Stomach (tissue), 9 donors: ENCODE measurements around the gene IGSF11. TPM values are rescaled to one million over a fixed set of nuclear protein-coding genes. Genes with fewer than 3 reads are reported as not detected.

Source experiments
- DNase-seq, 2 donors: peaks; one replicate each; pipeline versions ENCODE4 v3.0.0 to v3.0.0-alpha.2; 2013 to 2019
- H3K27ac ChIP-seq, 5 donors: fragments of 200-600 bp in 4 of 5; sonication (generic) in 4 of 5; one replicate each; pipeline ENCODE4 v1.5.1; 2013 to 2019; ENCODE audit warnings: mild to moderate bottlenecking in 1 of 5, moderate library complexity in 1 of 5
- H3K27me3 ChIP-seq, 3 donors: fragments of 200-600 bp; sonication (generic); one replicate each; pipeline ENCODE4 v1.5.1; 2017 to 2019; ENCODE audit warnings: mixed run types in 1 of 3
- H3K36me3 ChIP-seq, 4 donors: fragments of 200-600 bp; sonication (generic); 1 replicate in 3 of 4; 2 replicates in 1 of 4; pipeline ENCODE4 v1.5.1; 2016 to 2019
- H3K4me1 ChIP-seq, 4 donors: fragments of 200-600 bp; sonication (generic); one replicate each; pipeline ENCODE4 v1.5.1; 2016 to 2019
- H3K4me3 ChIP-seq, 4 donors: fragments of 200-600 bp; sonication (generic) in 3 of 4; one replicate each; pipeline ENCODE4 v1.5.1; 2016 to 2019; ENCODE audit warnings: mild to moderate bottlenecking in 1 of 4
- H3K9me3 ChIP-seq, 4 donors: fragments of 200-600 bp; sonication (generic); one replicate each; pipeline ENCODE4 v1.5.1; 2016 to 2019
- EP300 ChIP-seq: sonication (generic); formaldehyde crosslinking; IDR thresholded peaks from one replicate; pipeline ENCODE4 v1.6.1; 2017; ENCODE audit warnings: antibody characterized with exemption
- POLR2A ChIP-seq, 4 donors: fragments of 450-650 bp; IDR thresholded peaks; one replicate each; pipeline ENCODE4 v1.6.1; 2016; ENCODE audit warnings: antibody characterized with exemption in 4 of 4, control low read depth in 2 of 4, mild to moderate bottlenecking in 1 of 4, moderate library complexity in 1 of 4
- POLR2AphosphoS5 ChIP-seq, 3 donors: sonication (generic); formaldehyde crosslinking; IDR thresholded peaks; one replicate each; pipeline ENCODE4 v1.6.1; 2016; ENCODE audit warnings: antibody characterized with exemption in 3 of 3
- WGBS, 5 donors: extraction: QIAGEN DNeasy Blood & Tissue Kit in 3 of 5; methylation state at CpG; one replicate each; pipeline versions ENCODE4 v1.1.5 to v1.1.7; 2013 to 2018; 5-methylcytosine and 5-hydroxymethylcytosine counted together
- intact Hi-C: fragments of 100-400 bp; cut with DNase I; formaldehyde crosslinking; loops from one replicate; pipeline ENCODE4 v1.15.1; 2023; ENCODE audit warnings: low total_unique reads
- polyA plus RNA-seq, 3 donors: library from polyadenylated mRNA; stranded (reverse); fragments of 200-250 nt; gene quantifications; one replicate each; pipeline ENCODE4 v1.2.3, GENCODE V29; 2013
- total RNA-seq, 5 donors: library from RNA; depleted of rRNA; stranded (reverse); fragments of >200 nt; gene quantifications; one replicate each; pipeline versions ENCODE4 v1.1.0 to v1.2.3, GENCODE V29; 2014 to 2016
- TF ChIP-seq, protein P1 (sequence below), 7 experiments: fragments of 450-650 bp in 4 of 7; fragments of 200-600 bp in 3 of 7; sonication (generic) in 3 of 7; IDR thresholded peaks; one replicate each; pipeline ENCODE4 v1.5.1; 2016 to 2019; ENCODE audit warnings: antibody characterized with exemption in 7 of 7, control low read depth in 2 of 7, mild to moderate bottlenecking in 1 of 7
- donor health status: healthy with polysubstance abuse.
- donor health status: Bipolar disorder and iron deficiency.
- donor health status: healthy.

IGSF11 gene
- total and polyA plus RNA-seq, 8 donors, result 0.55 to 77.7 (median 5.1) TPM; not detected in 4

DNA sequence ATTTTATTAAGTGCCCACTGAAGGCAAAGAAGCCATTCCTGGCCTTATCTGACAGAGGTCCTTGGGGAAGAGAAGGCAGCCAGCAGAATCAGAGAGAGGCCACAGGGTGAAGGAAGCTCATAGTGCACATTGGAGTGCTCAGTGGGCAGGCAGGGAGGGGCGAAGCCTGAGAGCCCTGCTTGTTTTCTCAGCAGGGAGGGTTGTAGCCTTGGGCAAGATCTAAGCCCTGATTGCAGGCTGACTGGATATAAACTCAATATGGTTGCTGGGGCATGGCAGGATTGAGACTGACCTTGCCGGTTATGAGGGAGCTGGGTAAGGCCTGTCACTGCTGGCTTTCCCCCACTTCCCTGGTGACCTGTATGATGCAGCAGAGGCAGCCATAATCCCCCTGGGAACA is 7.5 kb upstream of the IGSF11 start:
- 79 to 92% (median 82%) methylated on average over 2 of the region's 2 CpGs for WGBS, 5 donors
- intact Hi-C loops, result no loop called here
- Histone ChIP-seq H3K4me3 (no peak overlapping the region), H3K27me3 (peaks cover 0 to 19% (median 4%) of the 10 kb centered on the region in 3 donors), H3K9me3 (peaks cover 0 to 19% (median 10%) of the 10 kb centered on the region in 4 donors), H3K36me3 (no peaks in the 10 kb centered on the region), H3K4me1 (no peaks in the 10 kb centered on the region), H3K27ac (no peak overlapping the region)
- DNase-seq, result no peak
- TF ChIP-seq EP300 (no peak), POLR2AphosphoS5 (IDR thresholded peaks at IDR 0.05) (no peak), POLR2A (IDR thresholded peaks at IDR 0.05) (no peak)
- TF ChIP-seq, protein P1, sequence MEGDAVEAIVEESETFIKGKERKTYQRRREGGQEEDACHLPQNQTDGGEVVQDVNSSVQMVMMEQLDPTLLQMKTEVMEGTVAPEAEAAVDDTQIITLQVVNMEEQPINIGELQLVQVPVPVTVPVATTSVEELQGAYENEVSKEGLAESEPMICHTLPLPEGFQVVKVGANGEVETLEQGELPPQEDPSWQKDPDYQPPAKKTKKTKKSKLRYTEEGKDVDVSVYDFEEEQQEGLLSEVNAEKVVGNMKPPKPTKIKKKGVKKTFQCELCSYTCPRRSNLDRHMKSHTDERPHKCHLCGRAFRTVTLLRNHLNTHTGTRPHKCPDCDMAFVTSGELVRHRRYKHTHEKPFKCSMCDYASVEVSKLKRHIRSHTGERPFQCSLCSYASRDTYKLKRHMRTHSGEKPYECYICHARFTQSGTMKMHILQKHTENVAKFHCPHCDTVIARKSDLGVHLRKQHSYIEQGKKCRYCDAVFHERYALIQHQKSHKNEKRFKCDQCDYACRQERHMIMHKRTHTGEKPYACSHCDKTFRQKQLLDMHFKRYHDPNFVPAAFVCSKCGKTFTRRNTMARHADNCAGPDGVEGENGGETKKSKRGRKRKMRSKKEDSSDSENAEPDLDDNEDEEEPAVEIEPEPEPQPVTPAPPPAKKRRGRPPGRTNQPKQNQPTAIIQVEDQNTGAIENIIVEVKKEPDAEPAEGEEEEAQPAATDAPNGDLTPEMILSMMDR (IDR thresholded peaks at IDR 0.05), result no peak

DNA sequence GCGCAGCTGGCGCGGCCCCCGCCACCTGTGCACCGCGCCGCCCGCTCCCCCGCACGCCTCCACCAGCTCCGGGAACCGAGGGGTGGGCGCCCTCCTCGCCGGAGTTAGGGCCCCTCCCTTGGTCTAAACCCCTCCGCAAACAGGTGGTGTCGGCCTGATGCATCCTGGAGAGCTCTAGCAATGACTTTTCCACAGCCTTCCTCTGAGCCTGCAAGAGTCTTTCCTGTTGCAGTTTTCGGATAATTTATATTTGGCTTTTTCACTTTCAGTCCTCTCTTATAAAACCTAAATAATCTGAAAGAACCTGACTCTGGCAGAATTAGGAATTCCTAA is 334 bp upstream of the IGSF11 start:
- H3K27me3 ChIP-seq, result peaks cover 0 to 56% (median 29%) of the 10 kb centered on the region in 3 donors
- no peaks in the 10 kb centered on the region for H3K36me3 ChIP-seq
- no peak for DNase-seq
- WGBS, 5 donors, result 1 to 5% (median 2%) methylated on average over 5 to 18 of the region's 18 CpGs
- intact Hi-C loops, result no loop called here
- TF ChIP-seq POLR2AphosphoS5 (IDR thresholded peaks at IDR 0.05), result no peak
- TF ChIP-seq, protein P1 (IDR thresholded peaks at IDR 0.05), result peak in 2 of 7 experiments; percentile 31 to 44
- peak overlapping the region; percentile 57 to 82 (median 67) for H3K4me3 ChIP-seq
- H3K4me1 ChIP-seq, result peaks cover 0 to 19% (median 12%) of the 10 kb centered on the region in 4 donors
- H3K27ac ChIP-seq, result peak overlapping the region in 2 of 5 donors; percentile 45 to 54
- H3K9me3 ChIP-seq, result peaks cover 0 to under 1% (median under 1%) of the 10 kb centered on the region in 4 donors

DNA sequence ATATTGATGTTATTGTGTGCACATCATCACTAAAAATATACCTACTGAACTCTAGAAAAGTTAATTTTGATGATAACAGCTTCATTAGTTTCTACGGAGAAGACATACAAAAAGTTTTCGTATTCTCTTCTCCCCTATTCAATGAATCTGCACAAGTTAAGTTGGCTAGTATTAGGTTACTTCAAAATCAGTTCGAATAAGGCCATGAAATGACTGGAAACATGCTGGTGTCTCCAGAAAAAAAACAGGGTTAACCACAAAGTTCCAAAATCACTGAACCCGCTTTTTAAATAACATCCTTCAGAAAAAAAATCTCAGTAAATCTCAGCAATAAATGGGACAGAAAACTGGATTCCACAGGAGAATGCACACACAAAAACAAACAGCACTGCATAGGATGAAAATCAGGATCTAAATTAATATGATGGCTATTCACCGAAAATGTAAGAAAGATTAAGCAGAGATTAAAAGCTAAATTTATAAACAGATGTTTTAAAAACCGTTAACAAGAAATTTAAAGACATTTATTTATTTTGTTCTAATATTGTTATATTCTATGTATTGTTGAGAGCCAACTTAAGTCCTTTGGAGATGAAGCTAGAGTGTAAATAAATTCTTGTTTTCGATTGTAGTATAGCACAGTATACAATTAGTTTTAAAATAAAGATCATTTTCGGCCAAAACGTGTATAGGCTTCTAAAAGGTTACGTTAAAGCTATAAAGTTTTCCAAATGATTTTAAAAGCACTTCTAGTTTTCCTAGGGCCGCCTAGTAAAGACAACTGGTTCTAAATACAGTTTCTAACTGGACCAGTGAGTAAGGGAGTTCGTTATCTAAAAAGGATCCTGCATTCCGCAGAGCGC is 1.0 kb downstream of the IGSF11 start:
- Histone ChIP-seq H3K36me3 (no peaks in the 10 kb centered on the region), H3K27me3 (peaks cover 0 to 49% (median 29%) of the 10 kb centered on the region in 3 donors), H3K27ac (peak overlapping the region in 1 of 5 donors; percentile 54), H3K9me3 (no peaks in the 10 kb centered on the region), H3K4me3 (peak overlapping the region; percentile 57 to 82 (median 67)), H3K4me1 (peaks cover 0 to 19% (median 12%) of the 10 kb centered on the region in 4 donors)
- no peak for DNase-seq
- intact Hi-C loops, result no loop called here
- TF ChIP-seq, protein P1 (IDR thresholded peaks at IDR 0.05), result no peak
- TF ChIP-seq POLR2A (IDR thresholded peaks at IDR 0.05), result no peak
- TF ChIP-seq POLR2AphosphoS5 (IDR thresholded peaks at IDR 0.05), result no peak
- TF ChIP-seq EP300, result no peak
- 46 to 52% (median 49%) methylated on average over 14 of the region's 14 CpGs for WGBS, 5 donors

DNA sequence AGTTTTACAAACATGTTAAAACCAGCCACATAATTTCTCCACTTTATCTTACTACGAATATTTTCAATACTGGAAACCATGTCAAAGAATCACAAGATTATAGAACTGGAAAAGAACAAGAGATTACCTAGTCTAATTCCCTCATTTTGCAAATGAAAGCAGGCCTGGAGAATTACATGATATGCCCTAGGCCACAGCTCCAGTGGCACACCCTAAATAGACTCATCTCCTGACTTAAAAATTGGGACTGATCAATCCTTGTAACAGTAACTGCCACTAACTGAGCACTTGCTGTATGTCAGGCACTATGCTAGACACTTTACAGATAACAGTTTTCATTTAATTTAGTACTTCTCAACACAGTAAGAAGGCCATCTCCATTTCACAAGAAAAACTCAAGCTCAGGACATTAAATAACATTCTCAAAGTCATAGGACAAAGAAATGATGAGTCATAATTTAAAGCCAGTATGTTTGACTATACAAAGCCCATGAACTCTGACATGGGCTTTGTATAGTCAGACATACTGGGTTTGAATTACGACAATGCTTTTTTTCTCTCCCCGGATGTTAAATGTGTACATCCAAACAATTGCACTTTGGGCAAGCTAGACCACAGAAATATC is 9.4 kb downstream of the IGSF11 start:
- intact Hi-C loops, result no loop called here
- DNase-seq, result no peak
- no peaks in the 10 kb centered on the region for H3K4me1 ChIP-seq
- H3K36me3 ChIP-seq, result no peaks in the 10 kb centered on the region
- TF ChIP-seq POLR2A (IDR thresholded peaks at IDR 0.05) (no peak), POLR2AphosphoS5 (IDR thresholded peaks at IDR 0.05) (no peak), EP300 (no peak)
- TF ChIP-seq, protein P1 (IDR thresholded peaks at IDR 0.05), result no peak
- H3K9me3 ChIP-seq, result no peaks in the 10 kb centered on the region
- 67 to 91% (median 81%) methylated on average over 3 of the region's 3 CpGs for WGBS, 5 donors
- no peak overlapping the region for H3K27ac ChIP-seq
- no peak overlapping the region for H3K4me3 ChIP-seq
- no peaks in the 10 kb centered on the region for H3K27me3 ChIP-seq
